Glutamatergic neuron (in vitro differentiated cells): ENCODE measurements around the gene CIAO2A. TPM values are rescaled to one million over a fixed set of nuclear protein-coding genes. Genes with fewer than 3 reads are reported as not detected.
"Not testable (repeated sequence)": the region's sequence is repeated elsewhere in the genome, so short reads cannot be mapped to it uniquely, and the experiment has no call there.

Experiments used
- DNase-seq: peaks from one replicate; pipeline ENCODE4 v3.0.0; 2022
- H3K27ac Mint-ChIP-seq: one replicate; pipeline ENCODE4 v1.8.0; 2020; ENCODE audit warnings: mild to moderate bottlenecking, mixed read lengths, inconsistent platforms; ENCODE audit not compliant: unreplicated experiment
- H3K27me3 Mint-ChIP-seq: one replicate; pipeline ENCODE4 v1.8.0; 2020; ENCODE audit warnings: mild to moderate bottlenecking, moderate library complexity, mixed read lengths, inconsistent platforms; ENCODE audit not compliant: unreplicated experiment
- H3K36me3 Mint-ChIP-seq: one replicate; pipeline ENCODE4 v1.8.0; 2020; ENCODE audit warnings: mild to moderate bottlenecking, mixed read lengths, inconsistent platforms; ENCODE audit not compliant: unreplicated experiment
- H3K4me1 Mint-ChIP-seq: one replicate; pipeline ENCODE4 v1.8.0; 2020; ENCODE audit warnings: mild to moderate bottlenecking, low read depth, mixed read lengths, inconsistent platforms; ENCODE audit not compliant: unreplicated experiment
- H3K4me3 Mint-ChIP-seq: one replicate; pipeline ENCODE4 v1.8.0; 2020; ENCODE audit warnings: mild to moderate bottlenecking, mixed read lengths, inconsistent platforms; ENCODE audit not compliant: unreplicated experiment
- H3K9me3 Mint-ChIP-seq: one replicate; pipeline ENCODE4 v1.8.0; 2020; ENCODE audit warnings: mild to moderate bottlenecking, moderate library complexity, mixed read lengths, inconsistent platforms; ENCODE audit not compliant: unreplicated experiment
- total RNA-seq: library from RNA; stranded (reverse); fragmentation: NEBNext Ultra II Directional; extraction: Animal tissue kit (Norgen Biotek cat#: 25700); gene quantifications from one replicate; pipeline ENCODE4 v1.2.1, GENCODE V29; 2021; ENCODE audit not compliant: unreplicated experiment
- TF ChIP-seq, protein P1 (sequence below): fragments of 200-600 bp; sonication (generic); IDR thresholded peaks from one replicate; pipeline ENCODE4 v1.5.0; 2021; ENCODE audit not compliant: partially characterized antibody, unreplicated experiment

Gene CIAO2A
- total RNA-seq, 1 donor from 2014 or later, result 35.5 TPM

- DNase-seq, result no peak
- TF ChIP-seq, protein P1, sequence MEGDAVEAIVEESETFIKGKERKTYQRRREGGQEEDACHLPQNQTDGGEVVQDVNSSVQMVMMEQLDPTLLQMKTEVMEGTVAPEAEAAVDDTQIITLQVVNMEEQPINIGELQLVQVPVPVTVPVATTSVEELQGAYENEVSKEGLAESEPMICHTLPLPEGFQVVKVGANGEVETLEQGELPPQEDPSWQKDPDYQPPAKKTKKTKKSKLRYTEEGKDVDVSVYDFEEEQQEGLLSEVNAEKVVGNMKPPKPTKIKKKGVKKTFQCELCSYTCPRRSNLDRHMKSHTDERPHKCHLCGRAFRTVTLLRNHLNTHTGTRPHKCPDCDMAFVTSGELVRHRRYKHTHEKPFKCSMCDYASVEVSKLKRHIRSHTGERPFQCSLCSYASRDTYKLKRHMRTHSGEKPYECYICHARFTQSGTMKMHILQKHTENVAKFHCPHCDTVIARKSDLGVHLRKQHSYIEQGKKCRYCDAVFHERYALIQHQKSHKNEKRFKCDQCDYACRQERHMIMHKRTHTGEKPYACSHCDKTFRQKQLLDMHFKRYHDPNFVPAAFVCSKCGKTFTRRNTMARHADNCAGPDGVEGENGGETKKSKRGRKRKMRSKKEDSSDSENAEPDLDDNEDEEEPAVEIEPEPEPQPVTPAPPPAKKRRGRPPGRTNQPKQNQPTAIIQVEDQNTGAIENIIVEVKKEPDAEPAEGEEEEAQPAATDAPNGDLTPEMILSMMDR, result no peak
- Mint-ChIP-seq H3K27me3 (no peaks in the 10 kb centered on the region), H3K4me1 (peaks cover 4% of the 10 kb centered on the region), H3K9me3 (no peaks in the 10 kb centered on the region), H3K36me3 (no peaks in the 10 kb centered on the region), H3K4me3 (no peak overlapping the region), H3K27ac (no peak overlapping the region)
Measured at GRCh38 chr15:64066451-64066850, 27.2 kb downstream of the CIAO2A start.

DNA sequence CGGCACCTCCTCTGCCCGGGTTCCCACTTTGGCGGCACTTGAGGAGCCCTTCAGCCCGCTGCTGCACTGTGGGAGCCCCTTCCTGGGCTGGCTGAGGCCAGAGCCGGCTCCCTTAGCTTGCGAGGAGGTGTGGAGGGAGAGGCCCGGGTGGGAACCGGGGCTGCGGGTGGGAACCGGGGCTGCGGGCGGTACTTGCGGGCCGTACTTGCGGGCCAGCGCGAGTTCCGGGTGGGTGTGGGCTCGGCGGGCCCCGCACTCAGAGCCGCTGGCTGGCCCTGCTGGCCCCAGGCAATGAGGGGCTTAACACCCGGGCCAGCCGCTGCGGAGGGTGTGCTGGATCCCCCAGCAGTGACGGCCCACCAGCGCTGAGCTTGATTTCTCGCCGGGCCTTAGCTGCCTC is 32.9 kb downstream of the CIAO2A start:
- TF ChIP-seq, protein P1, result no peak
- Mint-ChIP-seq H3K36me3 (no peaks in the 10 kb centered on the region), H3K4me1 (no peaks in the 10 kb centered on the region), H3K27me3 (no peaks in the 10 kb centered on the region), H3K4me3 (no peak overlapping the region), H3K9me3 (peaks cover 3% of the 10 kb centered on the region), H3K27ac (no peak overlapping the region)
- DNase-seq, result no peak

GRCh38 chr15:64059104-64059503 is 34.5 kb downstream of the CIAO2A start:
- H3K4me1 Mint-ChIP-seq, H3K4me3 Mint-ChIP-seq, DNase-seq, H3K27ac Mint-ChIP-seq, H3K9me3 Mint-ChIP-seq, H3K36me3 Mint-ChIP-seq, H3K27me3 Mint-ChIP-seq: not testable (repeated sequence)

GRCh38 chr15:64058279-64058678 is 35.4 kb downstream of the CIAO2A start:
- Mint-ChIP-seq H3K27me3 (no peaks in the 10 kb centered on the region), H3K36me3 (no peaks in the 10 kb centered on the region), H3K9me3 (peaks cover 4% of the 10 kb centered on the region), H3K4me3 (no peak overlapping the region), H3K27ac (no peak overlapping the region), H3K4me1 (no peaks in the 10 kb centered on the region)
- DNase-seq, result no peak
- TF ChIP-seq, protein P1, result no peak

GRCh38 chr15:64053674-64054073 is 40.0 kb downstream of the CIAO2A start:
- DNase-seq, H3K27ac Mint-ChIP-seq, H3K9me3 Mint-ChIP-seq, H3K36me3 Mint-ChIP-seq, H3K27me3 Mint-ChIP-seq, H3K4me1 Mint-ChIP-seq, H3K4me3 Mint-ChIP-seq: not testable (repeated sequence)

DNA sequence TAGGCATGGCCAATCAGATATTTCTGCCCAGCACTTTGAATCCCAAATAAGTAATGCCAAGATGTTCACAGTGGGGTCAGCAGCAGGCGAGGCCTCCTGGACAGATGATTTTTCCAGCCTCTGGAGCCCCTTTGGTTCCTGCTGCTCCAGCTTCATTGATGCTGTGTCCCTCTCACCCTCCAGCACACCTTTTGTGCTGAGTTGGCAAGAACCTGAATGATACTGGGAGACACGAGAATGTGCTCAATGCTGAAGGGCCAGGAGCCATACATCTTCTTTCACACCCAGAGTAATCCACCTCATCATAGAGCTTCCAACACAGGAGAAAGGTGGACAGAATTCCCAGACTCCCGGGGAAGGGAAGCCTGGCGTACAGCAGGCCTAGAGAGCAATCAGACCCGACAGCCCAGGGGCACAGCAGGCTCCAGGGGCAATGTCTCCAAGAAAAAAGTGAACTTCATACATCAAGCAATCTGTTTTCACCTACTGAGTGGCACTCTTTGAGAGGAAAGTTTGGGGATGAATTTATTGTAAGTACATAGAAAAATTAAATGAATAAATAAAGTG is 40.6 kb downstream of the CIAO2A start:
- peaks cover 3% of the 10 kb centered on the region for H3K4me1 Mint-ChIP-seq
- H3K27ac Mint-ChIP-seq, result no peak overlapping the region
- TF ChIP-seq, protein P1, result no peak
- H3K4me3 Mint-ChIP-seq, result no peak overlapping the region
- peaks cover 6% of the 10 kb centered on the region for H3K9me3 Mint-ChIP-seq
- no peak for DNase-seq
- no peaks in the 10 kb centered on the region for H3K36me3 Mint-ChIP-seq
- H3K27me3 Mint-ChIP-seq, result no peaks in the 10 kb centered on the region
